ENCODE measurements around the gene GAS1. TPM values are rescaled to one million over a fixed set of nuclear protein-coding genes. Genes with fewer than 3 reads are reported as not detected.
A peak's percentile ranks its signal among the peaks of the same experiment; 100 is the strongest.

The GAS1 gene
- total and polyA plus RNA-seq, 2 of the 4 experiments (the other 2 are of a cell fraction) = 1.8 to 2.2 TPM

DNA sequence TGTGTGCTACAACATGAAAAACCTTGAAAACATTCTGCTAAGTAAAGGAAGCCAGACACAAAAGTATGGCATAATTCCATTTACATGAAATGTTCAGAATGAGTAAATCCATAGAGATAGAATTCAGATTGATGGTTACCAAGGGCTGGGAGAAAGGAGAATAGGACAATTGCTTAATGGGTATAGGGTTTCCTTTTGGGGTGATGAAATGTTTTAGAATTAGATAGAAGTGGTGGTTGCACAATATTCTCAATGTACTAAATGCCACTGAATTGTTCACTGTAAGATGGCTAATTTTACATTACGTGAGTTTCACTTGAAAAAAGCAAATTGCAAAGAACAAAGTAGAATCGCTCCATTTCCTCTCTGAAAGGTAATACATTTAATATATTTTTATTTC, 43.0 kb upstream of the GAS1 start:
- Histone ChIP-seq H3K9me1 (ENCODE audit: insufficient read depth, low read length) (no peaks in the 10 kb centered on the region), H4K8ac (ENCODE audit: low read depth in 2 of 2, low read length in 2 of 2) (no peak overlapping the region), H2BK120ac (ENCODE audit: low read depth, low read length) (no peak overlapping the region), H3K9me3 (ENCODE audit: control insufficient read depth, insufficient read depth, low read length) (no peaks in the 10 kb centered on the region), H3K27me3 (ENCODE audit: control insufficient read depth, insufficient read depth, low read length) (no peaks in the 10 kb centered on the region), H3K14ac (replicated peaks; ENCODE audit: low read depth, low read length) (no peak overlapping the region), H2AK9ac (replicated peaks; ENCODE audit: low read depth, low read length, poor library complexity) (no peak overlapping the region), H3K18ac (ENCODE audit: low read depth, low read length) (no peak overlapping the region), H2BK20ac (ENCODE audit: low read depth, low read length) (no peak overlapping the region), H2BK5ac (ENCODE audit: low read depth, low read length, poor library complexity, severe bottlenecking) (no peak overlapping the region), H4K20me1 (ENCODE audit: insufficient read depth, low read length) (no peaks in the 10 kb centered on the region), H3K4me1 (ENCODE audit: control insufficient read depth, insufficient read depth, low read length) (no peaks in the 10 kb centered on the region), H4K91ac (ENCODE audit: insufficient read depth, low read depth, low read length) (no peak overlapping the region), H2AK5ac (ENCODE audit: low read depth, low read length) (no peak overlapping the region), H3K4ac (ENCODE audit: low read depth, low read length) (no peak overlapping the region), H4K5ac (ENCODE audit: low read depth, low read length) (no peak overlapping the region), H3K4me2 (ENCODE audit: low read depth, low read length) (no peak overlapping the region), H2BK15ac (ENCODE audit: low read depth, low read length) (no peak overlapping the region), H2AFZ (replicated peaks; ENCODE audit: low read length, poor library complexity) (no peak overlapping the region), H3K9ac (ENCODE audit: low read depth, low read length) (no peak overlapping the region), H3K56ac (ENCODE audit: extremely low read depth, insufficient read depth, low read length) (no peak overlapping the region), H3K23ac (ENCODE audit: low read depth, low read length) (no peak overlapping the region), H3K4me3 (ENCODE audit: insufficient read depth, low read depth, low read length) (no peak overlapping the region), H3K79me1 (ENCODE audit: low read depth in 1 of 2, low read length in 2 of 2) (no peaks in the 10 kb centered on the region), H3K27ac (ENCODE audit: insufficient read depth, low read length) (no peak overlapping the region), H3K36me3 (ENCODE audit: control insufficient read depth, insufficient read depth, low read length) (no peaks in the 10 kb centered on the region)
- intact Hi-C loops (cut with micrococcal nuclease) = no loop called here
- CTCF ChIA-PET = no interaction called here
- in situ Hi-C loops (cut with MboI; ENCODE audit: low sequenced_read_pairs) = no loop called here
- POLR2A ChIA-PET (ENCODE audit: unreplicated experiment) = no interaction called here
- no CpG with 5 or more reads among the region's 2 CpGs for WGBS, 2 experiments (ENCODE audit: extremely low coverage in 2 of 2, insufficient read length in 1 of 2)
- ATAC-seq (ENCODE audit: low read depth) (no peak), DNase-seq (no peak)
- peak; percentile 56 for TF ChIP-seq CEBPB (IDR thresholded peaks at IDR 0.05; ENCODE audit: low read depth, low read length)
- TF ChIP-seq MXI1 (IDR thresholded peaks at IDR 0.05; ENCODE audit: borderline replicate concordance, low read depth, low read length) = no peak
- dilution Hi-C loops (cut with HindIII; ENCODE audit: low sequenced_read_pairs, unreplicated experiment) = no loop called here
- no TSS peak for BruUV-seq (replicated peaks)

Measured in IMR-90 (cell line).